SU-DHL-6 (cell line): ENCODE measurements around the gene ZNF280D.

Source experiments
- H2AFZ ChIP-seq: fragments of 200-600 bp; sonication (generic); 2 replicates; pipeline ENCODE4 v1.6.1; 2014; ENCODE audit warnings: low read depth, mild to moderate bottlenecking, moderate library complexity, mixed read lengths, antibody characterized with exemption, low read length; ENCODE audit not compliant: severe bottlenecking
- H3F3A ChIP-seq: fragments of 200-600 bp; shearing (Covaris generic); 2 replicates; pipeline ENCODE4 v1.6.0; 2016; ENCODE audit warnings: antibody characterized with exemption, mild to moderate bottlenecking; ENCODE audit not compliant: insufficient read depth
- H3K27ac ChIP-seq: fragments of 200-600 bp; sonication (generic); 2 replicates; pipeline ENCODE4 v1.5.1; 2016; ENCODE audit warnings: low read depth, mild to moderate bottlenecking, low read length, moderate library complexity, mixed read lengths
- H3K27me3 ChIP-seq: fragments of 200-600 bp; sonication (generic), shearing (Covaris generic); 2 replicates; pipeline ENCODE4 v1.6.0; 2014; ENCODE audit warnings: mild to moderate bottlenecking, low read length
- H3K36me3 ChIP-seq: fragments of 200-600 bp; sonication (generic); 2 replicates; pipeline ENCODE4 v1.6.1; 2014; ENCODE audit warnings: mild to moderate bottlenecking, low read length, mixed read lengths
- H3K4me2 ChIP-seq: fragments of 300-600, 200-600 bp; shearing (Covaris generic), sonication (generic); 2 replicates; pipeline ENCODE4 v1.6.0; 2014; ENCODE audit warnings: low read length, low read depth, mild to moderate bottlenecking; ENCODE audit not compliant: poor library complexity, severe bottlenecking
- H3K4me3 ChIP-seq: fragments of 200-600 bp; sonication (generic); 2 replicates; pipeline ENCODE4 v1.5.1; 2014; ENCODE audit warnings: antibody characterized with exemption, low read length, mild to moderate bottlenecking, mixed read lengths; ENCODE audit not compliant: insufficient read depth, poor library complexity, severe bottlenecking
- H3K79me2 ChIP-seq: fragments of 200-600 bp; sonication (generic); 2 replicates; pipeline ENCODE4 v1.6.1; 2014; ENCODE audit warnings: mild to moderate bottlenecking, low read length, moderate library complexity; ENCODE audit not compliant: insufficient read depth
- H3K9ac ChIP-seq: fragments of 200-600 bp; sonication (generic); 2 replicates; pipeline ENCODE4 v1.7.0; 2014; ENCODE audit warnings: mild to moderate bottlenecking, low read length
- H3K9me2 ChIP-seq: fragments of 200-600 bp; sonication (generic); replicated peaks from 2 replicates; pipeline ENCODE4 v1.6.1; 2014; ENCODE audit warnings: low read length; ENCODE audit not compliant: insufficient read depth
- H3K9me3 ChIP-seq: fragments of 200-600 bp; sonication (generic); 2 replicates; pipeline ENCODE4 v1.6.1; 2014; ENCODE audit warnings: low read length, mixed read lengths; ENCODE audit not compliant: insufficient read depth
- H4K20me1 ChIP-seq: fragments of 200-600 bp; sonication (generic); 2 replicates; pipeline ENCODE4 v1.6.1; 2014; ENCODE audit warnings: low read depth, mild to moderate bottlenecking, antibody characterized with exemption, low read length, moderate library complexity, mixed read lengths
- EZH2phosphoT487 ChIP-seq: fragments of 200-600 bp; sonication (generic), shearing (Covaris generic); conservative IDR thresholded peaks from 2 replicates; pipeline ENCODE4 v1.6.1; 2018; ENCODE audit warnings: mild to moderate bottlenecking, antibody characterized with exemption, low read length, moderate library complexity, mixed read lengths
- TF ChIP-seq, protein P1 (sequence below): fragments of 200-600 bp; sonication (generic); IDR thresholded peaks from one replicate; pipeline ENCODE4 v1.5.1; 2017; ENCODE audit warnings: antibody characterized with exemption, mild to moderate bottlenecking, low read length, moderate library complexity; ENCODE audit not compliant: insufficient read depth, poor library complexity, severe bottlenecking

The ZNF280D gene

DNA sequence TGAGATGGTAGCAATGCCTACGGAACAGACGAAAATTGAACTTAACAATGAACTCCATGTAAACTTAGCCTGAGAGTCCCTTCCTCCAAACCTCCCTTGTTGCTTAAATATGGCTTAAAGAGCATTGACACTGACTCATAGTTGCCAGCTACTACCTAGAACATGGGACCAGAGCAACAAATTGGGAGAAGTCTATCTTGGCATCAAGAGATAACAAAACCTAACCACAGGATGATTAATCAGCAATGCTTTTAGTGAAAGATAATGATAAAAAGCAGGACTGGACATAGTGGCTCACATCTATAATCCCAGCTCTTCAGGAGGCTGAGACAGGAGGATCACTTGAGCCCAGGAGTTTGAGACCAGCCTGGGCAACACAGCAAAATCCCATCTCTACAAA lies 150.5 kb downstream of the ZNF280D start:
- peaks cover 5% of the 10 kb centered on the region; the same call in 1 of the 2 replicates for H3K36me3 ChIP-seq
- H3F3A ChIP-seq: no peaks in the 10 kb centered on the region
- no peak overlapping the region for H3K27ac ChIP-seq
- TF ChIP-seq, protein P1, sequence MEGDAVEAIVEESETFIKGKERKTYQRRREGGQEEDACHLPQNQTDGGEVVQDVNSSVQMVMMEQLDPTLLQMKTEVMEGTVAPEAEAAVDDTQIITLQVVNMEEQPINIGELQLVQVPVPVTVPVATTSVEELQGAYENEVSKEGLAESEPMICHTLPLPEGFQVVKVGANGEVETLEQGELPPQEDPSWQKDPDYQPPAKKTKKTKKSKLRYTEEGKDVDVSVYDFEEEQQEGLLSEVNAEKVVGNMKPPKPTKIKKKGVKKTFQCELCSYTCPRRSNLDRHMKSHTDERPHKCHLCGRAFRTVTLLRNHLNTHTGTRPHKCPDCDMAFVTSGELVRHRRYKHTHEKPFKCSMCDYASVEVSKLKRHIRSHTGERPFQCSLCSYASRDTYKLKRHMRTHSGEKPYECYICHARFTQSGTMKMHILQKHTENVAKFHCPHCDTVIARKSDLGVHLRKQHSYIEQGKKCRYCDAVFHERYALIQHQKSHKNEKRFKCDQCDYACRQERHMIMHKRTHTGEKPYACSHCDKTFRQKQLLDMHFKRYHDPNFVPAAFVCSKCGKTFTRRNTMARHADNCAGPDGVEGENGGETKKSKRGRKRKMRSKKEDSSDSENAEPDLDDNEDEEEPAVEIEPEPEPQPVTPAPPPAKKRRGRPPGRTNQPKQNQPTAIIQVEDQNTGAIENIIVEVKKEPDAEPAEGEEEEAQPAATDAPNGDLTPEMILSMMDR: no peak
- no peak for TF ChIP-seq EZH2phosphoT487
- no peak overlapping the region for H3K4me2 ChIP-seq
- H3K9me3 ChIP-seq: peaks cover 22% of the 10 kb centered on the region; the same call in 1 of the 2 replicates
- no peak overlapping the region for H3K9ac ChIP-seq
- no peaks in the 10 kb centered on the region for H4K20me1 ChIP-seq
- no peak overlapping the region for H3K4me3 ChIP-seq
- H3K79me2 ChIP-seq: no peaks in the 10 kb centered on the region
- no peaks in the 10 kb centered on the region for H3K9me2 ChIP-seq
- H3K27me3 ChIP-seq: no peaks in the 10 kb centered on the region
- H2AFZ ChIP-seq: no peak overlapping the region
